ENCODE measurements around the gene ITGAE.
A peak's percentile ranks its signal among the peaks of the same experiment; 100 is the strongest.

ITGAE gene

GRCh38 chr17:3798273-3799180, 2.5 kb downstream of the ITGAE start:
- Histone ChIP-seq H3K4me3 (ENCODE audit: insufficient read depth in 1 of 2, low read depth in 1 of 2, low read length in 2 of 2) (no peak overlapping the region), H3K79me1 (replicated peaks; ENCODE audit: low read length, poor library complexity, severe bottlenecking) (peaks cover 4% of the 10 kb centered on the region), H4K8ac (ENCODE audit: low read length) (no peak overlapping the region), H3K23ac (ENCODE audit: low read length in 2 of 2) (no peak overlapping the region), H2AK5ac (ENCODE audit: low read length, severe bottlenecking) (no peak overlapping the region), H2BK120ac (ENCODE audit: low read depth, low read length) (no peak overlapping the region), H2BK15ac (ENCODE audit: low read depth, poor library complexity, severe bottlenecking) (no peak overlapping the region), H4K91ac (ENCODE audit: low read length) (no peak overlapping the region), H3K9ac (ENCODE audit: low read length) (no peak overlapping the region), H3K27me3 (ENCODE audit: control insufficient read depth in 1 of 2, insufficient read depth in 1 of 2, low read length in 2 of 2) (no peaks in the 10 kb centered on the region), H2BK5ac (ENCODE audit: low read depth, low read length, poor library complexity, severe bottlenecking) (no peak overlapping the region), H3K27ac (ENCODE audit: low read length, poor library complexity, severe bottlenecking) (no peak overlapping the region), H2BK12ac (ENCODE audit: low read length in 2 of 2) (no peak overlapping the region), H3K18ac (ENCODE audit: low read depth in 1 of 2, low read length in 2 of 2) (no peak overlapping the region), H2AFZ (ENCODE audit: low read depth, low read length) (no peak overlapping the region), H3K4ac (ENCODE audit: low read depth in 1 of 2, low read length in 2 of 2) (no peak overlapping the region), H3K36me3 (ENCODE audit: control insufficient read depth in 1 of 2, insufficient read depth in 2 of 2, low read depth in 1 of 2, low read length in 2 of 2) (peaks cover 7 to 18% of the 10 kb centered on the region in 2 experiments), H3K4me2 (ENCODE audit: low read length, poor library complexity, severe bottlenecking) (no peak overlapping the region), H3K4me1 (ENCODE audit: control insufficient read depth, insufficient read depth, low read depth, low read length) (peaks cover 53% of the 10 kb centered on the region), H3K14ac (ENCODE audit: low read length in 2 of 2) (no peak overlapping the region), H3K9me3 (ENCODE audit: control insufficient read depth, low read length) (no peaks in the 10 kb centered on the region)
- no peak for DNase-seq
- WGBS = 94% methylated on average over 15 of the region's 15 CpGs

GRCh38 chr17:3796822-3797170, 4.2 kb downstream of the ITGAE start:
- Histone ChIP-seq H3K27me3 (ENCODE audit: control insufficient read depth in 1 of 2, insufficient read depth in 1 of 2, low read length in 2 of 2) (no peaks in the 10 kb centered on the region), H4K8ac (ENCODE audit: low read length) (no peak overlapping the region), H3K4me3 (ENCODE audit: insufficient read depth in 1 of 2, low read depth in 1 of 2, low read length in 2 of 2) (no peak overlapping the region)

GRCh38 chr17:3796110-3796821, 4.7 kb downstream of the ITGAE start:
- H3K27me3 ChIP-seq (ENCODE audit: control insufficient read depth in 1 of 2, insufficient read depth in 1 of 2, low read length in 2 of 2) = no peaks in the 10 kb centered on the region
- no peak overlapping the region for H3K9ac ChIP-seq (ENCODE audit: low read length)
- no peak overlapping the region for H3K27ac ChIP-seq (ENCODE audit: low read length, poor library complexity, severe bottlenecking)
- H3K18ac ChIP-seq (ENCODE audit: low read depth in 1 of 2, low read length in 2 of 2) = no peak overlapping the region
- no peak overlapping the region for H3K23ac ChIP-seq (ENCODE audit: low read length in 2 of 2)
- H4K8ac ChIP-seq (ENCODE audit: low read length) = no peak overlapping the region
- no peak overlapping the region for H2BK5ac ChIP-seq (ENCODE audit: low read depth, low read length, poor library complexity, severe bottlenecking)
- 89% methylated on average over 13 of the region's 17 CpGs for WGBS
- no peak for DNase-seq
- H3K9me3 ChIP-seq (ENCODE audit: control insufficient read depth, low read length) = no peaks in the 10 kb centered on the region
- H3K14ac ChIP-seq (ENCODE audit: low read length in 2 of 2) = peak overlapping the region in 1 of 2 experiments; percentile 37
- H3K4me1 ChIP-seq (ENCODE audit: control insufficient read depth, insufficient read depth, low read depth, low read length) = peaks cover 42% of the 10 kb centered on the region
- no peak overlapping the region for H3K4me2 ChIP-seq (ENCODE audit: low read length, poor library complexity, severe bottlenecking)
- peaks cover 3% of the 10 kb centered on the region for H3K79me1 ChIP-seq (replicated peaks; ENCODE audit: low read length, poor library complexity, severe bottlenecking)
- peaks cover 2 to 12% of the 10 kb centered on the region in 2 experiments for H3K36me3 ChIP-seq (ENCODE audit: control insufficient read depth in 1 of 2, insufficient read depth in 2 of 2, low read depth in 1 of 2, low read length in 2 of 2)
- H2AFZ ChIP-seq (ENCODE audit: low read depth, low read length) = no peak overlapping the region
- H2AK5ac ChIP-seq (ENCODE audit: low read length, severe bottlenecking) = no peak overlapping the region
- H3K4me3 ChIP-seq (ENCODE audit: insufficient read depth in 1 of 2, low read depth in 1 of 2, low read length in 2 of 2) = no peak overlapping the region
- H3K4ac ChIP-seq (ENCODE audit: low read depth in 1 of 2, low read length in 2 of 2) = no peak overlapping the region
- no peak overlapping the region for H2BK120ac ChIP-seq (ENCODE audit: low read depth, low read length)
- H2BK12ac ChIP-seq (ENCODE audit: low read length in 2 of 2) = no peak overlapping the region
- peak overlapping the region; percentile 5 for H4K91ac ChIP-seq (ENCODE audit: low read length)
- no peak overlapping the region for H2BK15ac ChIP-seq (ENCODE audit: low read depth, poor library complexity, severe bottlenecking)

More at GRCh38 chr17:3796822-3797170, 4.2 kb downstream of the ITGAE start:
- Histone ChIP-seq H2BK5ac (ENCODE audit: low read depth, low read length, poor library complexity, severe bottlenecking) (no peak overlapping the region), H2AK5ac (ENCODE audit: low read length, severe bottlenecking) (no peak overlapping the region), H3K4me1 (ENCODE audit: control insufficient read depth, insufficient read depth, low read depth, low read length) (peaks cover 46% of the 10 kb centered on the region), H3K18ac (ENCODE audit: low read depth in 1 of 2, low read length in 2 of 2) (no peak overlapping the region), H2AFZ (ENCODE audit: low read depth, low read length) (no peak overlapping the region), H3K23ac (ENCODE audit: low read length in 2 of 2) (no peak overlapping the region), H3K36me3 (ENCODE audit: control insufficient read depth in 1 of 2, insufficient read depth in 2 of 2, low read depth in 1 of 2, low read length in 2 of 2) (peaks cover 7 to 16% of the 10 kb centered on the region in 2 experiments), H3K9me3 (ENCODE audit: control insufficient read depth, low read length) (no peaks in the 10 kb centered on the region), H2BK15ac (ENCODE audit: low read depth, poor library complexity, severe bottlenecking) (no peak overlapping the region), H3K14ac (ENCODE audit: low read length in 2 of 2) (no peak overlapping the region), H3K4ac (ENCODE audit: low read depth in 1 of 2, low read length in 2 of 2) (no peak overlapping the region), H3K4me2 (ENCODE audit: low read length, poor library complexity, severe bottlenecking) (no peak overlapping the region), H3K79me1 (replicated peaks; ENCODE audit: low read length, poor library complexity, severe bottlenecking) (peaks cover 4% of the 10 kb centered on the region), H2BK120ac (ENCODE audit: low read depth, low read length) (no peak overlapping the region), H4K91ac (ENCODE audit: low read length) (no peak overlapping the region), H3K9ac (ENCODE audit: low read length) (no peak overlapping the region), H2BK12ac (ENCODE audit: low read length in 2 of 2) (no peak overlapping the region), H3K27ac (ENCODE audit: low read length, poor library complexity, severe bottlenecking) (no peak overlapping the region)
- DNase-seq = no peak
- 92% methylated on average over 9 of the region's 9 CpGs for WGBS

- H3K4me3 ChIP-seq (ENCODE audit: insufficient read depth in 1 of 2, low read depth in 1 of 2, low read length in 2 of 2) = no peak overlapping the region
- peaks cover 3% of the 10 kb centered on the region for H3K79me1 ChIP-seq (replicated peaks; ENCODE audit: low read length, poor library complexity, severe bottlenecking)
- H2AFZ ChIP-seq (ENCODE audit: low read depth, low read length) = no peak overlapping the region
- H3K4me1 ChIP-seq (ENCODE audit: control insufficient read depth, insufficient read depth, low read depth, low read length) = peaks cover 35% of the 10 kb centered on the region
- no peak for DNase-seq
- H3K4me2 ChIP-seq (ENCODE audit: low read length, poor library complexity, severe bottlenecking) = no peak overlapping the region
- no peaks in the 10 kb centered on the region for H3K9me3 ChIP-seq (ENCODE audit: control insufficient read depth, low read length)
- no peak overlapping the region for H2BK120ac ChIP-seq (ENCODE audit: low read depth, low read length)
- H3K18ac ChIP-seq (ENCODE audit: low read depth in 1 of 2, low read length in 2 of 2) = no peak overlapping the region
- H2BK5ac ChIP-seq (ENCODE audit: low read depth, low read length, poor library complexity, severe bottlenecking) = no peak overlapping the region
- 90% methylated on average over 30 of the region's 31 CpGs for WGBS
- no peak overlapping the region for H3K27ac ChIP-seq (ENCODE audit: low read length, poor library complexity, severe bottlenecking)
- no peak overlapping the region for H4K8ac ChIP-seq (ENCODE audit: low read length)
- no peak overlapping the region for H3K23ac ChIP-seq (ENCODE audit: low read length in 2 of 2)
- peak overlapping the region in 1 of 2 experiments; percentile 37 for H3K14ac ChIP-seq (ENCODE audit: low read length in 2 of 2)
- H2BK15ac ChIP-seq (ENCODE audit: low read depth, poor library complexity, severe bottlenecking) = no peak overlapping the region
- peaks cover 0 to 4% of the 10 kb centered on the region in 2 experiments for H3K36me3 ChIP-seq (ENCODE audit: control insufficient read depth in 1 of 2, insufficient read depth in 2 of 2, low read depth in 1 of 2, low read length in 2 of 2)
- no peak overlapping the region for H3K4ac ChIP-seq (ENCODE audit: low read depth in 1 of 2, low read length in 2 of 2)
- no peak overlapping the region for H2AK5ac ChIP-seq (ENCODE audit: low read length, severe bottlenecking)
- H2BK12ac ChIP-seq (ENCODE audit: low read length in 2 of 2) = no peak overlapping the region
- H4K91ac ChIP-seq (ENCODE audit: low read length) = no peak overlapping the region
- H3K27me3 ChIP-seq (ENCODE audit: control insufficient read depth in 1 of 2, insufficient read depth in 1 of 2, low read length in 2 of 2) = no peaks in the 10 kb centered on the region
- H3K9ac ChIP-seq (ENCODE audit: low read length) = no peak overlapping the region
Observed at GRCh38 chr17:3795390-3796102, 5.4 kb downstream of the ITGAE start.

All from mesenchymal stem cell (in vitro differentiated cells and primary cell).